ENCODE results near the gene METTL8.

- no peak for TF ChIP-seq EZH2 (IDR thresholded peaks at IDR 0.05; ENCODE audit: borderline replicate concordance)
- no peak for TF ChIP-seq CTCF (IDR thresholded peaks at IDR 0.05; ENCODE audit: poor library complexity)
Observed at GRCh38 chr2:171386627-171387026, 47.2 kb downstream of the METTL8 start.
